Effector memory CD4-positive, alpha-beta T cell (primary cell): ENCODE measurements around the gene BLM.
"Not testable (repeated sequence)": the region's sequence is repeated elsewhere in the genome, so short reads cannot be mapped to it uniquely, and the experiment has no call there.

Experiments
- DNase-seq, 3 donors: peaks; one replicate each; pipeline ENCODE4 v3.0.0-alpha.2; 2020
- H3K27ac ChIP-seq: 2 replicates; pipeline ENCODE4 v1.7.0; 2013; ENCODE audit warnings: mild to moderate bottlenecking, low read length, moderate library complexity; ENCODE audit not compliant: insufficient read depth, poor library complexity, severe bottlenecking
- H3K27me3 ChIP-seq: replicated peaks from 2 replicates; pipeline ENCODE4 v1.7.0; 2013; ENCODE audit warnings: mild to moderate bottlenecking, low read length; ENCODE audit not compliant: insufficient read depth, control insufficient read depth, poor library complexity, severe bottlenecking
- H3K36me3 ChIP-seq: 2 replicates; pipeline ENCODE4 v1.7.0; 2013; ENCODE audit warnings: mild to moderate bottlenecking, low read length, moderate library complexity; ENCODE audit not compliant: control insufficient read depth, insufficient read depth
- H3K4me1 ChIP-seq: 2 replicates; pipeline ENCODE4 v1.7.0; 2013; ENCODE audit warnings: low read length, mild to moderate bottlenecking; ENCODE audit not compliant: control insufficient read depth, insufficient read depth, poor library complexity, severe bottlenecking
- H3K4me3 ChIP-seq: 2 replicates; pipeline ENCODE4 v1.7.0; 2013; ENCODE audit warnings: low read length, low read depth, mild to moderate bottlenecking; ENCODE audit not compliant: insufficient read depth, poor library complexity, severe bottlenecking
- H3K9me3 ChIP-seq: 2 replicates; pipeline ENCODE4 v1.7.0; 2013; ENCODE audit warnings: mild to moderate bottlenecking, low read length, moderate library complexity; ENCODE audit not compliant: control insufficient read depth

Gene BLM

GRCh38 chr15:90720131-90720530 lies 3.0 kb downstream of the BLM start:
- Histone ChIP-seq H3K27me3 (no peaks in the 10 kb centered on the region), H3K4me3 (no peak overlapping the region), H3K4me1 (peaks cover 14% of the 10 kb centered on the region), H3K27ac (no peak overlapping the region), H3K9me3 (no peaks in the 10 kb centered on the region), H3K36me3 (no peaks in the 10 kb centered on the region)
- no peak for DNase-seq

GRCh38 chr15:90729261-90729660 lies 12.1 kb downstream of the BLM start:
- DNase-seq = no peak
- Histone ChIP-seq H3K27me3 (no peaks in the 10 kb centered on the region), H3K9me3 (no peaks in the 10 kb centered on the region), H3K36me3 (peaks cover 2% of the 10 kb centered on the region), H3K27ac (no peak overlapping the region), H3K4me1 (no peaks in the 10 kb centered on the region), H3K4me3 (no peak overlapping the region)

DNA sequence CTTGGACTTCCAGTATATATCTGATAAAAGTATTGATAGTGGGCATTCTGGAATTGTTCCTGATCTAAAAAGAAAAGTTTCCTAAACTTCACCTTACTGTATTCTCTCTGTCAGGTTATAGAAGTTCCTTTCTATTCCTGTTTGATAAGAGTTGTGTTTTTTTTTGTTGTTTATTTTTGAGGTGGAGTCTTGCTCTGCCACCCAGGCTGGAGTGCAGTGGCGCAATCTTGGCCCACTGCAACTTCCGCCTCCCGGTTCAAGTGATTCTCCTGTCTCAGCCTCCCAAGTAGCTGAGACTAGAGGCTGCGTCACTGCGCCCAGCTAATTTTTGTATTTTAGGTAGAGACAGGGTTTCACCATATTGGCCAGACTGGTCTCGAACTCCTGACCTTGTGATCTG lies 13.1 kb downstream of the BLM start:
- Histone ChIP-seq H3K9me3 (no peaks in the 10 kb centered on the region), H3K4me1 (no peaks in the 10 kb centered on the region), H3K27me3 (no peaks in the 10 kb centered on the region), H3K36me3 (peaks cover 2% of the 10 kb centered on the region), H3K4me3 (no peak overlapping the region), H3K27ac (no peak overlapping the region)
- DNase-seq = no peak

DNA sequence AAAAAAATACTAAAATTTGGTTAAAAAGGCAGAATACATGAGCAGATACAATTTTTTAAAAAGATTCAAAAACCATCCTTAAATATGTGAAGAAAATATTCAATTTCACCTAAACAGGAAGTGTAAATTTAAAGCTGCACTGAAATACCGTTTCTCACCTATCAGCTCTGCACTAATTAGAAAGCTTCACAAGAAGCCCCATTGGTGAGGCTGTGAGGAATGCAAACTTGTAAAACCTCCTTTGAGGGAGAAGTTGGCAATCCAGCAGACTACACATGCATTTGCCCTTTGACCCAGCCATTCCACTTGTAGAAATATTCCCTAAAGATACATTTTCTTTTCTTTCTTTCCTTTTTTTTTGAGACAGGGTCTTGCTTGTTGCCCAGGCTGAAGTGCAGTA lies 18.8 kb downstream of the BLM start:
- Histone ChIP-seq H3K27me3 (no peaks in the 10 kb centered on the region), H3K9me3 (no peaks in the 10 kb centered on the region), H3K36me3 (no peaks in the 10 kb centered on the region), H3K4me1 (no peaks in the 10 kb centered on the region), H3K4me3 (no peak overlapping the region), H3K27ac (no peak overlapping the region)
- DNase-seq = no peak

DNA sequence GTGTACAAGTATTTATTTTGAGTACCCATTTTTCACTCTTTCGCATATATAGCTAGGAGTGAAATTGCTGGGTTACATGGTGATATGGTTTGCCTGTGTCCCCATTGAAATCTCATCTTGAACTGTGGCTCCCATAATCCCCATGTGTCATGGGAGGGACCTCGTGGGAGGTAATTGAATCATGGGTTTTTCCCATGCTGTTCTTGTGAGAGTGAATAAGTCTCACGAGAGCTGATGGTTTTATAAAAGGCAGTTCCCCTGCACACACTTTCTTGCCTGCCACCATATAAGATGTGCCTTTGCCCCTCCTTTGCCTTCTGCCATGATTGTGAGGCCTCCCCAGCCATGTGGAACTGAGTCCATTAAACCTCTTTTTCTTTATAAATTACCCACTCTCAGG lies 23.4 kb downstream of the BLM start:
- not testable (repeated sequence) for H3K36me3 ChIP-seq, H3K4me1 ChIP-seq, DNase-seq, H3K9me3 ChIP-seq, H3K27ac ChIP-seq, H3K4me3 ChIP-seq, H3K27me3 ChIP-seq

DNA sequence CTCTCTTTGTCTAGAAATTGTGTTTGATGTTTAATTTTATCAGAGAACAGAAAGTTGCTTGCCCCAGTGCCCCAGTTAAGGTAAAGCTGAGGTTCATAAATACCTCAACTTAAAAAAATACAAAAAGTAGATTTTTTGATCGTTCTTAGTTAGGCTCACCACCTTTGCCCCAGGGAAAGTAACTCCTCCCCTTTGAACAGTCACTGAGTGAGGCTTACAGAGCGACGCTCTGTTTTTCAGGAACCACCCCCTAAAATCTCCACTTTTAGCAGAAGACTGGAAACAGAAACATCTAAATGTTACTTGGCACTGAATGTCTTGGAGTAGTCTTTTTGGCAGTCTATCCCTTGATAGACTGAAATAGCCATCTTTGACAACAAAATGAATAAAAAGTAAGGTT lies 24.9 kb downstream of the BLM start:
- Histone ChIP-seq H3K36me3 (no peaks in the 10 kb centered on the region), H3K4me1 (no peaks in the 10 kb centered on the region), H3K27me3 (no peaks in the 10 kb centered on the region), H3K4me3 (no peak overlapping the region), H3K27ac (no peak overlapping the region), H3K9me3 (no peaks in the 10 kb centered on the region)
- DNase-seq = no peak

- Histone ChIP-seq H3K36me3 (no peaks in the 10 kb centered on the region), H3K4me1 (no peaks in the 10 kb centered on the region), H3K27me3 (no peaks in the 10 kb centered on the region), H3K4me3 (no peak overlapping the region), H3K27ac (no peak overlapping the region), H3K9me3 (no peaks in the 10 kb centered on the region)
- DNase-seq = no peak
Observed at GRCh38 chr15:90743407-90743806, 26.3 kb downstream of the BLM start.

- no peaks in the 10 kb centered on the region for H3K4me1 ChIP-seq
- no peak for DNase-seq
- H3K27ac ChIP-seq = no peak overlapping the region
- H3K4me3 ChIP-seq = no peak overlapping the region
- H3K27me3 ChIP-seq = no peaks in the 10 kb centered on the region
- H3K9me3 ChIP-seq = no peaks in the 10 kb centered on the region
- H3K36me3 ChIP-seq = no peaks in the 10 kb centered on the region
Observed at GRCh38 chr15:90744759-90745402, 27.7 kb downstream of the BLM start.

DNA sequence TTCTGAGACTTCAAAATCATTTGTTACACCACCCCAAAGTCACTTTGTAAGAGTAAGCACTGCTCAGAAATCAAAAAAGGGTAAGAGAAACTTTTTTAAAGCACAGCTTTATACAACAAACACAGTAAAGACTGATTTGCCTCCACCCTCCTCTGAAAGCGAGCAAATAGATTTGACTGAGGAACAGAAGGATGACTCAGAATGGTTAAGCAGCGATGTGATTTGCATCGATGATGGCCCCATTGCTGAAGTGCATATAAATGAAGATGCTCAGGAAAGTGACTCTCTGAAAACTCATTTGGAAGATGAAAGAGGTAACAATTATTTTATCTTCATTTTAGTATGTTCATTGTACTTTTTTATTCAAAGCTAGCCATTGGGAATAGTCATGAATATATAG lies 32.6 kb downstream of the BLM start:
- H3K27me3 ChIP-seq = no peaks in the 10 kb centered on the region
- no peaks in the 10 kb centered on the region for H3K36me3 ChIP-seq
- no peak for DNase-seq
- H3K4me1 ChIP-seq = no peaks in the 10 kb centered on the region
- H3K4me3 ChIP-seq = no peak overlapping the region
- H3K9me3 ChIP-seq = no peaks in the 10 kb centered on the region
- H3K27ac ChIP-seq = no peak overlapping the region

DNA sequence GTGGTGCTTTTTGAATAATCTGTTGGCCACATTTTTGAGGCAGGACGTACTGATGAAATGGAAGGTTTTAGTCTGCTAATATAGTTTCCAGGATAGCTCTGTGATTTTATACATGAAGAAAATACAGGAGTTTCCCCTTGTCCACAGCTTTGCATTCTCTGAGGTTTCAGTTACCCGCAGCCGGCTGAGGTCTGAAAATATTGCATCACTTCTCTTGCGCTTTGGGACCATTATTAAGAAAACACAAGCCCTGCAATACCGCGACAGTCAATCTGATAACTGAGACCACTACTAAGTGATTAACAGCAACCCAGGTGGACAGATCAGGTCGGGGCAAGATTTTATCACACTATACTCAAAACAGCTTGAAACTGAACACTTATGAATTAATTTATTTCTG lies 33.0 kb downstream of the BLM start:
- Histone ChIP-seq H3K9me3 (no peaks in the 10 kb centered on the region), H3K27ac (no peak overlapping the region), H3K27me3 (no peaks in the 10 kb centered on the region), H3K4me1 (no peaks in the 10 kb centered on the region), H3K36me3 (no peaks in the 10 kb centered on the region), H3K4me3 (no peak overlapping the region)
- no peak for DNase-seq
